Measurements from ENCODE around the gene USB1.

USB1 gene

DNA sequence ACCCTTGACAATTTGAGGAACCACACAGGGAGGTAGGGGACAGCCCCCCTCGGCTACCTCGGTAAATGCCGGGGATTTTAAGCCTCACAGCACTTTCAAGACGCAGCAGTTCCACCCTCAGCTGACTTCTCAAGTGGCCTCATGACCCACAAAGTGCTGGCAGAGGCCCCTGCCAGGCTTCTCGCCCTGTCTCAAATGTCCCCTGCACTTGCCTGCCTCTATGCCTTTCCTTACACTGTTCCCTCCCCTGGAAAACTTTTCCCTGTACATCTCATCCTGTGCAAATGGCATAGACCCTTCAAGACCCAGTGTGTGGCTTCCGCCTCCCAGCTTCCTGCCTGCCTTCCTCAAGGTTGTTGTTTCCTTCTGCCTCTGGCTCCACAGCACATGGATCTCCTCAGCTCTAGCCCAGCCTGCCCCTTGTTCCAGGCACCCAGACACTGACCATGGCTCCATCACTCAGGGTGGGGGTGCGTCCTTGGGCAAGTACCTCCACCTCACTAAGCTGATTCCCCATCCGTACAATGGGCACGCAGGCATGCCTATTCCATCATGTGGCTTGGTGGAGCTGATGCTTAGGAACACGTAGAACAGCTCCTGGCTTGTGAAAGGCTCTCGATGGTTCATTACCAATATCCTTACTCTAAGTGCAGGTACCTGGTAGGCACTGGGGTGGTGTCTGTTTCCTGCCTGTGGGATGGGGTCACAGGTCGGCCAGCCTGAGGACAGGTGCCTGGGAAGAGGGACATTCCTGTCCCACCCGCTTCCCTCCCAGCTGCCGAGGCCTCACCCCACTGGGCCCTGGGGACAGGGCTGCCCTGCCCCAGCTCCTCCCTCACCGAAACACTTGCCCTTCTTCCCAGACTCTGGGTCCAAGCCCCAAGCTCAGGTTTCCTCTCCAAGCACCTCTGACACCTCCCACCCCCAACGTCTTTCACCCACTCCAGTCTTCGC is 48.3 kb downstream of the USB1 start:
- DNase-seq (ENCODE audit: low read depth) = no peak
- H3K4me3 ChIP-seq (ENCODE audit: low read depth, low read length) = no peak overlapping the region
- TF ChIP-seq, protein P1, sequence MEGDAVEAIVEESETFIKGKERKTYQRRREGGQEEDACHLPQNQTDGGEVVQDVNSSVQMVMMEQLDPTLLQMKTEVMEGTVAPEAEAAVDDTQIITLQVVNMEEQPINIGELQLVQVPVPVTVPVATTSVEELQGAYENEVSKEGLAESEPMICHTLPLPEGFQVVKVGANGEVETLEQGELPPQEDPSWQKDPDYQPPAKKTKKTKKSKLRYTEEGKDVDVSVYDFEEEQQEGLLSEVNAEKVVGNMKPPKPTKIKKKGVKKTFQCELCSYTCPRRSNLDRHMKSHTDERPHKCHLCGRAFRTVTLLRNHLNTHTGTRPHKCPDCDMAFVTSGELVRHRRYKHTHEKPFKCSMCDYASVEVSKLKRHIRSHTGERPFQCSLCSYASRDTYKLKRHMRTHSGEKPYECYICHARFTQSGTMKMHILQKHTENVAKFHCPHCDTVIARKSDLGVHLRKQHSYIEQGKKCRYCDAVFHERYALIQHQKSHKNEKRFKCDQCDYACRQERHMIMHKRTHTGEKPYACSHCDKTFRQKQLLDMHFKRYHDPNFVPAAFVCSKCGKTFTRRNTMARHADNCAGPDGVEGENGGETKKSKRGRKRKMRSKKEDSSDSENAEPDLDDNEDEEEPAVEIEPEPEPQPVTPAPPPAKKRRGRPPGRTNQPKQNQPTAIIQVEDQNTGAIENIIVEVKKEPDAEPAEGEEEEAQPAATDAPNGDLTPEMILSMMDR (conservative IDR thresholded peaks at IDR 0.05; ENCODE audit: low read depth, low read length) = no peak

DNA sequence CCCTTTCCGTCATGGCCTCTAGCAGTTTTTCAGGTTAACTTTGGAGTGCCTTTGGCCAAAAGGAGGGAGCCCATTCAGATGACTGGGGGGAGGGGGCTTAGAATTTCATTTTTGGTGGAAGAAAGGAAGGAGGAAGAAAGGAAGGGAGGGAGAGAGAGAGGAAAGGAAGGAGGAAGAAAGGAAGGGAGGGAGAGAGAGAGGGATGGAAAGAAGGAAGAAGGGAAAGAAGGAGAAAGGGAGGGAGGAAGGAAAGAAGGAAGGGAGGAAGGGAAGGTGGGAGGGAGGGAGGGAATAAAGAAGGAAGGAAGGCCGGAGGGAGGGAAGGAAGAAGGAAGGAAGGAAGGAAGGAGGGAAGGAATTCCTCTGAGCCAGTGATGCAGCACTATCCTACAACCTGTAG is 50.1 kb downstream of the USB1 start:
- no peak for DNase-seq (ENCODE audit: low read depth)
- TF ChIP-seq, protein P1 (conservative IDR thresholded peaks at IDR 0.05; ENCODE audit: low read depth, low read length) = no peak
- H3K4me3 ChIP-seq (ENCODE audit: low read depth, low read length) = no peak overlapping the region

DNA sequence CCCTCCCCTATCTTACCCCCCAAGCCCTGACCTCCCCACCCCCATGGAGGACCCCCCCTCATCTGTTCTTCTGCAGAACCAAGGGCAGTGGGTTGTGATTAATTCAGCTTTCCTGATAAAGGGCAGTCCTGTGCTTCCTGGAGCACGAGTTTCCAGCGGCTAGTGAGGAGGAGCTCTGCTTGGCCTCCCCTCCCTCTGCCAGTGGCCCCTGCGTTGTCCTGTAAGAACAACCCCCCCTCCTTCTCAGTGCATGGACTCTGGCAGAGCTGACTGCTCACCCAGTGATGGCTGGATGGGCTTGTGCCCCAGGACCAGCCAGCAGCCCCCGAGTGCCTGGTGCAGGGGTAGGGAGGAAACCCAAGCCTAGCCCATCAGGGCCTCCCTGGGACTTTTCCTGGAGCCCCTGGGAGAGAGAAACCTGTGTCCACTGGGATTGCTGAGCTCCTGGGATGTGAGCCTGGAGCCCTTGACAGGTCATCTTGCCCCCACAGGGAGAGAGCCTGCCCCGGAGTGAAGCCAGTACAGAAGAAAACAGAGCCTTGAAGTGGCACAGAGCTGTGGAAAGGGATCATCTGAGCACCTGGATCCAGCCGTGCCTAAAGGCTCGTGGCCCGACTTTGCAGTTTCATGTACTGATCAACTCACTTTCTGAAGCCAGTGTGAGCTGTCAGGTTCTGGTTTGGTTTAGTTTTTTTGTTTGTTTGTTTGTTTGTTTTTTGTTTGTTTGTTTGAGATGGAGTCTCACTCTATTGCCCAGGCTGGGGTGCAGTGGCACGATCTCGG is 50.8 kb downstream of the USB1 start:
- TF ChIP-seq, protein P1 (conservative IDR thresholded peaks at IDR 0.05; ENCODE audit: low read depth, low read length) = no peak
- H3K4me3 ChIP-seq (ENCODE audit: low read depth, low read length) = no peak overlapping the region
- no peak for DNase-seq (ENCODE audit: low read depth)

DNA sequence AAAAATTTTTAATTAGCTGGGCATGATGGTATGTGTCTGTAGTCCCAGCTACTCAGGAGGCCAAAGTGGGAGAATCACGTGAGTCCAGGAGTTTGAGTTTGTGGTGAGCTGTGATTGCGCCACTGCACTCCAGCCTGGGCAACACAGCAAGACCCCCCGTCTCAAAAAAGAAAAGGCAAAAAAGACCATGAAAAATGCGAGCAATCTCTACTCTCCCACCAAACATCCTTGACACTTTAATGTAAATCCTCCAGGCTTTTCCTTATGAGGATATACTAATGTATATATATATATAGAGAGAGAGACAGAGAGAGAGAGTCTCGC is 52.4 kb downstream of the USB1 start:
- H3K4me3 ChIP-seq (ENCODE audit: low read depth, low read length) = no peak overlapping the region
- DNase-seq (ENCODE audit: low read depth) = no peak
- TF ChIP-seq, protein P1 (conservative IDR thresholded peaks at IDR 0.05; ENCODE audit: low read depth, low read length) = no peak

DNA sequence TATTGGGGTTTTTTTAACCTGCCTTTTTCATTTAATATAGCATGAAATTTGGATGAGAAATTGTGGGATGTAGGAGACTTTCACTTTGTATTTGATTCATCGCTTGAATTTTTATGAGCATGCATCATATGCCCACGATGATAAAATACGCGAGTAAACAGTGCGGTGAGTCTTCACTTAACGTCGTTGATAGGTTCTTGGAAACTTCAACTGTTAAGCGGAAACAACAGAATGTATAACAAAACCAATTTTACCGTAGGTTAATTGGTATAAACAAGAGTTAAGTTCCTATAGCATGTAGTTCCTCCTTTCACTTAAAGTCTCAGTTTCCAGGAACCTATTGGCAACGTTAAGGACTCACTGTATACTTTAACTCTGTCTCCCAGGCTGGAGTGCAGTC is 53.1 kb downstream of the USB1 start:
- H3K4me3 ChIP-seq (ENCODE audit: low read depth, low read length) = no peak overlapping the region
- TF ChIP-seq, protein P1 (conservative IDR thresholded peaks at IDR 0.05; ENCODE audit: low read depth, low read length) = no peak
- no peak for DNase-seq (ENCODE audit: low read depth)

DNA sequence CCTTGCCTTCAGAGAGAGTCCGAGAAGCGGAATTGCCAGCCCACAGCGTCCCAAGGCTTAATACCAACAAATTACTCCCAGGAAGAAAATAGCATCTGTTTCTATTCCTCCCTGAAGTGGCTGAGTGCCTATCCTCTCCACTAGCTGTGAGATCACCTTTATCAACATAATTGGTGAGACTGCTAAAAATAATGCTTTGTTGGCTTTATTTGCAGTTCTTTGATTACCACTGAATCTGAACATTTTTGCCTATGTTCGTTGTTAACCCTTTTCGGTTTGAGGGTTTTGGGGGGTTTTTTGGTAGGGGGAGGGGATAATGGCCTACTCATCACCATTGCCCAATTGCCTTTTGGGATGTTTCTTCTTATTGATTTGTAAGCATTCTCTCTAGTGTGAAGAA is 55.4 kb downstream of the USB1 start:
- no peak for DNase-seq (ENCODE audit: low read depth)
- TF ChIP-seq, protein P1 (conservative IDR thresholded peaks at IDR 0.05; ENCODE audit: low read depth, low read length) = no peak
- no peak overlapping the region for H3K4me3 ChIP-seq (ENCODE audit: low read depth, low read length)

Measured in choroid plexus epithelial cell (primary cell).